ENCODE data around the gene AIM2. TPM values are rescaled to one million over a fixed set of nuclear protein-coding genes. Genes with fewer than 3 reads are reported as not detected.

Gene AIM2
- 0.56 and 2.4 TPM in 2 replicates for polyA plus RNA-seq

GRCh38 chr1:159076438-159077119 is at the start of gene AIM2:
AIM2 (minus strand) TSS chr1:159076766; CDS start chr1:159073499, 3,267 bp downstream.

Other genes with a start within 250 kb of the AIM2 start
- gene MNDA, start 245.4 kb downstream of the AIM2 start, polyA plus RNA-seq, result 0.41 TPM in 1 of 2 replicates, not detected in the other
- not detected in 2 replicates for gene PYHIN1, start 145.2 kb downstream of the AIM2 start, polyA plus RNA-seq
- gene IFI16, start 66.9 kb downstream of the AIM2 start, polyA plus RNA-seq, result 5.0 and 10.5 TPM in 2 replicates
- gene CADM3, start 94.8 kb upstream of the AIM2 start, polyA plus RNA-seq, result 12.1 and 16.4 TPM in 2 replicates
- 0.45 and 3.5 TPM in 2 replicates for gene ACKR1, start 128.1 kb upstream of the AIM2 start, polyA plus RNA-seq
- not detected in 2 replicates for gene FCER1A, start 225.6 kb upstream of the AIM2 start, polyA plus RNA-seq

All from Purkinje cell (primary cell).